GM18505 (cell line): Measurements from ENCODE around the gene PITX1.

Experiments
- ATAC-seq: cut with Tn5 transposase; IDR thresholded peaks from one replicate; pipeline ENCODE4 v1.9.1; 2021; ENCODE audit not compliant: unreplicated experiment
- POLR2A ChIP-seq: IDR thresholded peaks from 4 replicates; pipeline ENCODE4 v1.6.1; 2011; ENCODE audit warnings: borderline replicate concordance; ENCODE audit not compliant: insufficient read depth, insufficient read length; ENCODE audit errors: extremely low read depth

The PITX1 gene

DNA sequence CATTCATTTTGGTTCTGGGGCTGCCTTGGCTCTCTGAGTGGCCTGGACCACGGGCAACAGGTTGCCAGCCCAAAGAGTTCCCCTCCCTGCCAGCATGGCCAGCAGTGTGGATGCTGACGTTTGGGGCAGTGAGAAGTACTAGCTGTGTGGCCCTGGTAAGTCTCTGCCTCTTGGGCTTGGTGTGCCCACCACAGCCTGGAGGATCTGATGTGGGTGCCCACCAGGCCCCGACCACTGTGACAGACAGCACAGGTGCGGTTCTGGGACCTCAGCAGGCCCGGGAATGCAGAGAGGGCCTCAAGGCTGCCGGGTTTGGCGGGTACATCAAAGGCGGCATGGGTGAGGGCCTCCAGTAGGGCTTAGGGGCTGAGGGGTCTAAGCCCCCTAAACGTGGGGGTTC, 33.6 kb upstream of the PITX1 start:
- ATAC-seq: no peak

DNA sequence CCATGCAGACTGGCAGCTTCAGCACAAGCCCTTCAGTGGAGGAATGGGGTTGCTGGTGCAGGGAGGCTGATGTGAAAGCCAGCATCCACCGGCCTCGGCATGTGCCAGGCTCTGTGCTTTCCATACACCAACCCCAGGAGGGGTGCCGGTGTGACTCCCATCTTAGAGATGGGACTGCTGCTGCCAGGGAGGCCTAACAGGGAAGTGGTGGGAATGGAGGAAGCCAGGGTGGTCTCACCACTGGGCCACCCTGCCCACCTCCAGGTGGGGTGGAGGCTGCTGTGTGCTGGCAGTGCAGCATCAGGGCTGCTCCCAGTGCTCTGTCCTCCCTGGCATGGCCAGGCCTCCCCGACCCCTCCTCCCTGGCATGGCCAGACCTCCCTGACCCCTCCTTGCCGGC, 32.8 kb upstream of the PITX1 start:
- no peak for ATAC-seq
- no peak for TF ChIP-seq POLR2A

More for the DNA sequence above, 33.6 kb upstream of the PITX1 start:
- no peak for TF ChIP-seq POLR2A

DNA sequence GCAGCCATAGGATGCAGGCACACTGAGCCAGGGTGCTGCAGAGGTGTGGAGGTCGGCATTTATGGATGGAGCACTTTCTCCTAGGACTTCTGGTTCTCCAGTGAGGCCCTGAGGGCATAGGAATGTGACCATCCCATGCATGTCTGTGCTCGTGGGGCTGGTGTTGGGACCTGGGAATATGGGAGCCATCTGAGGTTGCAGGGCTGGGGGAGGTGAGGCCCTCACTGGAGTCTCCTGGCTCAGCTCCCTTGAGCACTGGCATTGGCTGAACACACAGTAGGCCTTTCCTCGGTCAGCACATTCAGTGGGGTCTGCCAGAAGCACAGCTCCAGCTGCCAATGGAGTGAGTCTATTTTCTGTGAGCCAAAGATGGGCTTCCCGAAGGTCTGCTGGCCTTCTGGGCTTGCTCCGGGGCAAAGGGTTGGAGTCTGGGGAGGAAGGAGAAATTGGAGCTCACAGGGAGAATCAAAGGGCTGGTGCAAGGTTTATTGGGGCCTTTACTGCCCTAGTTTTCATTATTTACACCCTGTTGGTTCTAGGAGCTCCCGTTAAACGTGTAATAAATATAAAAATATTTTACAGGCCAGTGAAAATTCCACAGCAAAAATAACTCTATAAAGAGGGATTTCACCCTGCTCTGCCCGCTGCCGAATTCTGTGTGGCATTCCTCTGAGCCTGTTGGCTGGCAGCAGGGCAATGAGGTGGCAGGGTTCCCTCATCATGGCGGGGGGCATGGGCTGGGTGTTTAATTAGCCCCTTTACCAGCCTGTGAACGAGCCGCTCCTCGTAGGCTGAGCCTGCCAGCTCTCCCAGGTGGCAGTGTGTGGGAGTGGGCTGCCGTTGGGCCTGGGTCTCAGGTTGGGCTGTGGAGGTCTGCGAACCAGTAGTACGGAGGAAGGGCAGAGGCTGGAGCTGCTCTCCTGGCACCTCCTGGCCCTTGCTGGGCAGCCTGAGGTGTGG, 31.6 kb upstream of the PITX1 start:
- no peak for ATAC-seq
- no peak for TF ChIP-seq POLR2A

GRCh38 chr5:135064235-135064570, 30.2 kb upstream of the PITX1 start:
- ATAC-seq: no peak
- no peak for TF ChIP-seq POLR2A

GRCh38 chr5:135063511-135064234, 29.6 kb upstream of the PITX1 start:
- no peak for ATAC-seq
- TF ChIP-seq POLR2A: no peak

- no peak for ATAC-seq
Measured at GRCh38 chr5:135063056-135063445, 29.0 kb upstream of the PITX1 start.

DNA sequence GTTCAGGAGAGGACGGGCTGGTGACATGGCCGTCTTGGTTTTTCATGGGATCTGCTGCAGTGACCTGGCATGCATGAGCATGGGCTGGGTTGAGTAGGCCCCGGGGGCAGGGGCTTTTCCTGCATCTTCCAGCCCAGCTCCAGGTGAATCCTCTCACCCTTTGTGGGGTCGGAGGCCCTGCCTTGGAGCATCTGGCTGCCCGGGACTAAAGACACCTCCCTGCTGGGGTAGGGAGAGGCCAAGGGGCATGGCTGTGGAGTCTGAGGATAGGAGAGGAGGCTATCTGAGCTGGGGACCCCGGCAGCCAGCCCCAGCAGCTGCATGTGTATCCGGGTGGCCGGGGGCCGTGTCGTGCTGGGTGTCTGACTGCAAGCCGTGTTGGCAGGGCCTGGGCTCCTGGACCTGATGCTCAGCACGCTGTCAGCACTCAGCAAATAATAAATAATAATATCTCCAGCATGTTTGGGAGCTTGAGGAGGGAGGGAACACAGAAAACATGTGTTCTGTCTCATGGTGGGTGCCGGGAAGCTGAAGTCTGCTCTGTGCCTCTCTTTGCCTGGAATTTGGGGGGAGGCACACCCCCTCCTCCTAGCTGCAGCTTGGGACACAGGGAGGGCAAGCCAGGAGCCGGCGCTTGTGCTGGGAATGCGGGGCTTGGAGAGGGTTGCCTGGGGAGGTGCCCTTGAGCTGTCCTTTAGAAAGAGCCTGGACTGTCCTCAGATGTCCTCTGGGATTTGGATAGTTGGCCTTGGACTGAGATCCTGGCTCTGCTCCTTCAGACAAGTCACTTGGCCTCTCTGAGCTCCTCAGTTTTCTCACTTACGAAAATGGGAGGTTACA, 28.4 kb upstream of the PITX1 start:
- no peak for ATAC-seq
- TF ChIP-seq POLR2A: no peak

More at GRCh38 chr5:135063056-135063445, 29.0 kb upstream of the PITX1 start:
- TF ChIP-seq POLR2A: no peak

DNA sequence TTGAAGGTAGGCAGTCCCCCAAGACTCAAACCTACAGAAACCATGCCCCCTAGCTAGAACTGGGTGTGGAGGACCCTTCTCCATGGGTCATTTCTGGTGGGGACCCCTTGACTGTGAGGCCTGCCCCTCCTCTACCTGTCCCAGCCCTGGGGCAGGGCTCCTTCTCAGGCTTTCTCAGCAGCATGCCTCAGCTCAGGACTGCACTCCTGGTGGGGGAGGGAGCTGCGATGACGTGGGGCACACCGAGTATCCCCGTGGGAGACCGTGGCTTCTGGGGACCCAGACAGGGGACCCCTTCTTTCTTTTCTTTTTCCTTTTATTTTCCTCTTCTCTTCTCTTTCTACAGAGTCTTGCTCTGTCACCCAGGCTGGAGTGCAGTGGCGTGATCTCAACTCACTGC, 27.0 kb upstream of the PITX1 start:
- ATAC-seq: no peak
- TF ChIP-seq POLR2A: no peak

DNA sequence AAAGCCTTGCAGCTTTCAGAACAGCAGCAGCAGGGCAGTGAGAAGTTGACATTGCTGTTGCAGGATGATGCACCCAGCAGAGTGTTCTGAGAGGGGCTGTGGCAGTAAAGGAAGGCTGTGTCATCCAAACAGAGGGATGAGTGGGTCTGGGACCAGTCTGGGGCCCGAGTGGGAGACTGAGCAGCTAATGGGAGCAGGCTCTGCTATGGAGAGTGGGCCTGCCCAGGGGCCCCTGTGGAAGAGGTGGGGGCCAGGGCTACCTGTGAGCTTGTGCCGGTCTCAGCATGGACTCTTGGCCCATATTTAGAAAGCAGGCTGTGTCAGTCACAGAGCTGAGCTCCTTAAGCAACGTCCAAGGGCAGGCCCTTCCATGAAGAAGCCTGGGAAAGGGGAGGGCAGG, 26.0 kb upstream of the PITX1 start:
- TF ChIP-seq POLR2A: no peak
- ATAC-seq: no peak

DNA sequence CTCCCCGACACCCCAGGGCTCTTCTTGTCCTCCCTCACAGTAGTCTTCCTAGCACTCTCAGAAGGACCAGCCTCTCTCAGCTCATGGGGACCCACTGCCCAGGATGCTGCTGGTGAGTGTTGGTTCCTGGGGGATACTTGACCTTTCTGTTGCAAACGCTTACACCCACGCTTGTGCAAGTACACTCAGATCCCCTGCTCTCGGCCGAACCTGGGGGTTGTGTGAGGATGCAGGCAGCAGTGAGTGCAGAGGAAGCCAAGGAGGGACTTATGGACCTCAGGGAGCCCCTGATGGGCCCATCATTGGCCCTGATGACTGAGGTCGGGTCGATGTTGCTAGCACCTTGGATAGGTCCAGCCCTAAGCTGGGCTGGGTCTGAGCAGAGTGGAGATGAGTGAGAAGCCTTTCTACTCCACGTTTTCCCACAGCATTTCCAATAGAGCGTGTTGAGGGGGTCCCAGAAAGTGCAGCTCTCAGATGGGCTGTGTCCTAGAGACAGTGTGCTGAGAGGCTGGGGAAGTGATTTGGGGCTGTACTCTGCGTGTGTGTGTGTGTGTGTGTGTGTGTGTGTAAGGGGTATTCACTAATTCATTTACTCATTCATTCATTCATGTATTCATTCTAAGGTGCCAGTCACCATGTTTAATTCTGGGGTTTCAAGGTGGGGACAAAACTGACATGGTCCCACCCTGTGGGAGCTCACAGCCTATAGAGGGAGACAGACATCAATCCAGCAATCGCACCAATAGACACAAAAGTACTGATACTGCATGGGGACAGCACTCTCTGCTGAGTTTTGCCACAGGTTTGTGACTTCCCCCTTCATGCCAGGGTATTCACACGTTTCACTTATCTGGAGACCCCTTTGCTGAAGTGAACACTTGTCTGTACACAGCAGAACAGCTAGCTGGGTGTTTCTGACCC, 25.2 kb upstream of the PITX1 start:
- ATAC-seq: no peak
- TF ChIP-seq POLR2A: no peak

GRCh38 chr5:135058331-135058732, 24.3 kb upstream of the PITX1 start:
- TF ChIP-seq POLR2A: no peak
- ATAC-seq: no peak

GRCh38 chr5:135057233-135057632, 23.2 kb upstream of the PITX1 start:
- ATAC-seq: no peak

More at GRCh38 chr5:135057233-135057632, 23.2 kb upstream of the PITX1 start:
- no peak for TF ChIP-seq POLR2A
